ENCODE measurements around the gene RFNG. TPM values are rescaled to one million over a fixed set of nuclear protein-coding genes. Genes with fewer than 3 reads are reported as not detected.

RFNG gene
- total RNA-seq, 1 donor, result 13.7 TPM

GRCh38 chr17:82022981-82023446, 28.6 kb downstream of the RFNG start, which contains the start of gene LRRC45:
Gene LRRC45 (plus strand): TSS chr17:82023305. CDS start chr17:82023644, 339 bp downstream.
- no peaks in the 10 kb centered on the region for H3K9me3 ChIP-seq (ENCODE audit: low read depth, low read length)
- peaks cover 27% of the 10 kb centered on the region for H3K4me1 ChIP-seq (ENCODE audit: insufficient read depth, low read length)
- H3K27me3 ChIP-seq (ENCODE audit: insufficient read depth, low read length), result no peaks in the 10 kb centered on the region
- peak within 1 kb of the TSS; percentile 65 for H3K4me3 ChIP-seq (ENCODE audit: low read length)

GRCh38 chr17:82022310-82022980, 29.2 kb downstream of the RFNG start, which contains the start of gene CENPX:
Gene CENPX (minus strand): TSS chr17:82022878. CDS start chr17:82022861, 17 bp downstream.
- no peaks in the 10 kb centered on the region for H3K27me3 ChIP-seq (ENCODE audit: insufficient read depth, low read length)
- peak within 1 kb of the TSS; percentile 65 for H3K4me3 ChIP-seq (ENCODE audit: low read length)
- H3K4me1 ChIP-seq (ENCODE audit: insufficient read depth, low read length), result peaks cover 27% of the 10 kb centered on the region
- H3K9me3 ChIP-seq (ENCODE audit: low read depth, low read length), result no peaks in the 10 kb centered on the region

- Histone ChIP-seq H3K9me3 (ENCODE audit: low read depth, low read length) (no peaks in the 10 kb centered on the region), H3K27me3 (ENCODE audit: insufficient read depth, low read length) (no peaks in the 10 kb centered on the region), H3K4me3 (ENCODE audit: low read length) (peak overlapping the region; percentile 65), H3K4me1 (ENCODE audit: insufficient read depth, low read length) (peaks cover 27% of the 10 kb centered on the region)
Observed at GRCh38 chr17:82021900-82022309, 29.7 kb downstream of the RFNG start.

- no peak overlapping the region for H3K4me3 ChIP-seq (ENCODE audit: low read length)
Observed at GRCh38 chr17:82021107-82021899, 30.3 kb downstream of the RFNG start.

GRCh38 chr17:82020572-82021106, 31.0 kb downstream of the RFNG start:
- Histone ChIP-seq H3K9me3 (ENCODE audit: low read depth, low read length) (no peaks in the 10 kb centered on the region), H3K4me1 (ENCODE audit: insufficient read depth, low read length) (peaks cover 27% of the 10 kb centered on the region), H3K4me3 (ENCODE audit: low read length) (no peak overlapping the region)

More at GRCh38 chr17:82021107-82021899, 30.3 kb downstream of the RFNG start:
- H3K9me3 ChIP-seq (ENCODE audit: low read depth, low read length), result no peaks in the 10 kb centered on the region
- no peaks in the 10 kb centered on the region for H3K27me3 ChIP-seq (ENCODE audit: insufficient read depth, low read length)
- peaks cover 27% of the 10 kb centered on the region for H3K4me1 ChIP-seq (ENCODE audit: insufficient read depth, low read length)

GRCh38 chr17:82019690-82020571, 31.7 kb downstream of the RFNG start:
- H3K27me3 ChIP-seq (ENCODE audit: insufficient read depth, low read length), result no peaks in the 10 kb centered on the region
- H3K4me3 ChIP-seq (ENCODE audit: low read length), result no peak overlapping the region
- H3K9me3 ChIP-seq (ENCODE audit: low read depth, low read length), result no peaks in the 10 kb centered on the region
- peaks cover 27% of the 10 kb centered on the region for H3K4me1 ChIP-seq (ENCODE audit: insufficient read depth, low read length)

More at GRCh38 chr17:82020572-82021106, 31.0 kb downstream of the RFNG start:
- no peaks in the 10 kb centered on the region for H3K27me3 ChIP-seq (ENCODE audit: insufficient read depth, low read length)

GRCh38 chr17:82018989-82019689, 32.5 kb downstream of the RFNG start:
- no peaks in the 10 kb centered on the region for H3K9me3 ChIP-seq (ENCODE audit: low read depth, low read length)
- peaks cover 25% of the 10 kb centered on the region for H3K4me1 ChIP-seq (ENCODE audit: insufficient read depth, low read length)
- no peaks in the 10 kb centered on the region for H3K27me3 ChIP-seq (ENCODE audit: insufficient read depth, low read length)
- no peak overlapping the region for H3K4me3 ChIP-seq (ENCODE audit: low read length)

GRCh38 chr17:82018152-82018988, 33.2 kb downstream of the RFNG start:
- Histone ChIP-seq H3K4me3 (ENCODE audit: low read length) (no peak overlapping the region), H3K4me1 (ENCODE audit: insufficient read depth, low read length) (peaks cover 17% of the 10 kb centered on the region), H3K9me3 (ENCODE audit: low read depth, low read length) (no peaks in the 10 kb centered on the region), H3K27me3 (ENCODE audit: insufficient read depth, low read length) (no peaks in the 10 kb centered on the region)

- H3K27me3 ChIP-seq (ENCODE audit: insufficient read depth, low read length), result no peaks in the 10 kb centered on the region
- no peaks in the 10 kb centered on the region for H3K9me3 ChIP-seq (ENCODE audit: low read depth, low read length)
- no peak overlapping the region for H3K4me3 ChIP-seq (ENCODE audit: low read length)
- H3K4me1 ChIP-seq (ENCODE audit: insufficient read depth, low read length), result peaks cover 17% of the 10 kb centered on the region
Observed at GRCh38 chr17:82017612-82018151, 33.9 kb downstream of the RFNG start.

GRCh38 chr17:82016875-82017459, 34.6 kb downstream of the RFNG start:
- Histone ChIP-seq H3K4me1 (ENCODE audit: insufficient read depth, low read length) (peaks cover 13% of the 10 kb centered on the region), H3K9me3 (ENCODE audit: low read depth, low read length) (no peaks in the 10 kb centered on the region), H3K4me3 (ENCODE audit: low read length) (no peak overlapping the region), H3K27me3 (ENCODE audit: insufficient read depth, low read length) (no peaks in the 10 kb centered on the region)

- no peaks in the 10 kb centered on the region for H3K27me3 ChIP-seq (ENCODE audit: insufficient read depth, low read length)
- H3K4me3 ChIP-seq (ENCODE audit: low read length), result no peak overlapping the region
- peaks cover 6% of the 10 kb centered on the region for H3K4me1 ChIP-seq (ENCODE audit: insufficient read depth, low read length)
- H3K9me3 ChIP-seq (ENCODE audit: low read depth, low read length), result no peaks in the 10 kb centered on the region
Observed at GRCh38 chr17:82016061-82016874, 35.3 kb downstream of the RFNG start.

- no peaks in the 10 kb centered on the region for H3K4me1 ChIP-seq (ENCODE audit: insufficient read depth, low read length)
- H3K4me3 ChIP-seq (ENCODE audit: low read length), result no peak overlapping the region
- H3K9me3 ChIP-seq (ENCODE audit: low read depth, low read length), result no peaks in the 10 kb centered on the region
- no peaks in the 10 kb centered on the region for H3K27me3 ChIP-seq (ENCODE audit: insufficient read depth, low read length)
Observed at GRCh38 chr17:82015311-82015971, 36.2 kb downstream of the RFNG start.
